SH-SY5Y (cell line): ENCODE data around the gene BCAN.

Experiments used
- GATA2 ChIP-seq: IDR thresholded peaks from 2 replicates; pipeline ENCODE4 v1.6.1; 2011; ENCODE audit warnings: mild to moderate bottlenecking, low read depth, low read length
- GATA3 ChIP-seq: IDR thresholded peaks from 2 replicates; pipeline ENCODE4 v1.6.1; 2011; ENCODE audit warnings: low read depth, mild to moderate bottlenecking, low read length, moderate library complexity

GRCh38 chr1:156681196-156681960 lies 39.5 kb downstream of the BCAN start:
- TF ChIP-seq GATA2 (no peak), GATA3 (no peak)
